Activated T-cell treated with anti-CD3 and anti-CD28 coated beads, Interleukin-2, amount 50 U/mL, for 4 hours (primary cell): ENCODE data around the gene NSF. TPM values are rescaled to one million over a fixed set of nuclear protein-coding genes. Genes with fewer than 3 reads are reported as not detected.
"Not testable (repeated sequence)": the region's sequence is repeated elsewhere in the genome, so short reads cannot be mapped to it uniquely, and the experiment has no call there.

Experiments
- ATAC-seq, 2 donors: fragments of 200-7000 bp; cut with Tn5 transposase; one replicate each; pipeline ENCODE4 v1.10.0; 2021
- DNase-seq: peaks from one replicate; pipeline ENCODE4 v3.0.0-alpha.2; 2020
- H3K27me3 Mint-ChIP-seq: one replicate; pipeline ENCODE4 v1.8.0; 2021; ENCODE audit warnings: low read depth, mixed read lengths
- H3K36me3 Mint-ChIP-seq: one replicate; pipeline ENCODE4 v1.8.0; 2022; ENCODE audit warnings: mixed read lengths; ENCODE audit not compliant: insufficient read depth
- H3K4me1 Mint-ChIP-seq: one replicate; pipeline ENCODE4 v1.8.0; 2021; ENCODE audit warnings: low read depth, mixed read lengths
- H3K4me3 Mint-ChIP-seq: one replicate; pipeline ENCODE4 v1.8.0; 2021; ENCODE audit warnings: mild to moderate bottlenecking, moderate library complexity, mixed read lengths
- H3K9me3 Mint-ChIP-seq: one replicate; pipeline ENCODE4 v1.8.0; 2021; ENCODE audit warnings: mixed read lengths
- total RNA-seq, 3 donors: library from RNA; stranded (reverse); gene quantifications; one replicate each; pipeline ENCODE4 v1.2.1, GENCODE V29; 2021

The NSF gene
- total RNA-seq, 3 donors from 2014 or later = 24.0 to 28.1 (median 25.2) TPM

DNA sequence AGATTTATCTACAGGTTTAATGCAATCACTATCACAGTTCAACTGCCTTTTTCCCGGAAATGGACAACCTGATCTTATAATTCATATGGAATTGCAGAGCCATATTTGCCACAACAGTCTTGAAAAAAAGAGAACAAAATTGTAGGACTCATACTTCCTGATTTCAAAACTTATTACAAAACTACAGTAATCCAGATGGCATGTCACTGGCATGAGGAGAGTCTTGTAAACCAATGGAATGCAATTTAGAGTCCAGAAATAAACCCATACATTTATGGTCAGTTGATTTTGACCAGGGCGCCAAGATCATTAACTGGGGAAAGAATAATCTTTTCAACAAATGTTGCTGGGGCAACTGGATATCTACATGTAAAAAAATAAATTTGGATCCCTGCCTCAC lies 20.8 kb downstream of the NSF start:
- H3K4me1 Mint-ChIP-seq, H3K36me3 Mint-ChIP-seq, H3K4me3 Mint-ChIP-seq, ATAC-seq, H3K27me3 Mint-ChIP-seq, DNase-seq, H3K9me3 Mint-ChIP-seq: not testable (repeated sequence)

DNA sequence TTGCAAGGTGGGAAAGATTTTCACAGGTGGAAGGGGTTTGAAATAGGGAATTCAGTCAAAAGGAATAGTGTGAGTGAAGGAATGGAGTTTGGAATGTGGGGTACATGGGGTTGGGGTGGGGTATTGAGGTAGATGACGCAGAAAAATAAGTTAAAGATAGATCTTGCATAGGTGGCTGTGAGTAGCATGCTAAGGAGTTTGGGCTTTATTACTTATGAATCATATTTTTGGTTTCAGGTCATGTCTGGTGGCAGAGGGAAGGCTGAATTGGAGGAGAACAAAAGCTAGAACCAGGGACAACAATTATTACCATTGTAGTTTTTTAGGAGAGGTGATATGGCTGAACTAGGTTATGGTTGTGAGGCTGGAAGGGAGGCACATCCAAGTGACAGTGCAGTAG lies 23.4 kb downstream of the NSF start:
- H3K4me3 Mint-ChIP-seq, DNase-seq, H3K36me3 Mint-ChIP-seq, H3K9me3 Mint-ChIP-seq, H3K4me1 Mint-ChIP-seq, H3K27me3 Mint-ChIP-seq: not testable (repeated sequence)
- peak in 1 of 2 donors; percentile 63 for ATAC-seq

DNA sequence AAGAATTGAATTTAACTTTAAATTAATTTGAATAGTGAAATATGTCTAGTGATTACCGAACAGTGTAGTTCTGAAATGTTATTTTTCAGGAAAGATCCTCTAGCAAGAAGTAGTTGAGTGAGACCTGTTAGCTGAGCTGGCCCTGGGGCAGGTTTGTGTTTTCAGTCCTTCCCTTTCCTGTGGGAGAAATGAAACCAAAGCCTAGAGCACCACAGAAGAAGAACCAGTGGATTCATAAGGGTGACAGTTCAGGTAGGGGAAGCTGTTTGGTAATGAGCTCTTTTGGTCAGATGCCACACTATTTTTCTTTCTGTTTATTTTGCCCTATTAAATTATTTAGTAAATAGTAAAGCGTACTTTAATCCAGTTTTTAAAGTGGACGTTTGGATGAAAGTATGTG lies 26.7 kb downstream of the NSF start:
- not testable (repeated sequence) for H3K36me3 Mint-ChIP-seq, ATAC-seq, H3K9me3 Mint-ChIP-seq, H3K4me1 Mint-ChIP-seq, DNase-seq, H3K4me3 Mint-ChIP-seq, H3K27me3 Mint-ChIP-seq

DNA sequence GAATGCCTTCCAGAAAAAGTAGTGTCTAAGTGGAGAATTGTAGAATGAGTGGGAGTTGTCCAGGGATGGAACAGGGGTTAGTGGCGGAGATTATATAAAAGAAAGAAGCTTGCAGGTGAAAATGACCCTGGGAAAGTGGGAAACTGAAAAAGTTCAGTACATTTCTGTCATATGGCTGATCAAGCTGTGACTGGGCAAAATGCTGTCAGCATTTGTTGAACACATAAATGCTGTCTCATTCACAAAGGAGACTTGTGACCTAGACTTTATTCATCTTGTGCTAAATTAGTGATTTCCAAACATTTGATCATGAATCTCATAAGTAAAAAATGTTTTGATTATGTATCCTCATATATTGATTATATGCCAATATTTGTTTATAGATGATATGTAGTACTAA lies 28.5 kb downstream of the NSF start:
- H3K4me1 Mint-ChIP-seq, H3K27me3 Mint-ChIP-seq, H3K36me3 Mint-ChIP-seq, H3K4me3 Mint-ChIP-seq, DNase-seq, ATAC-seq, H3K9me3 Mint-ChIP-seq: not testable (repeated sequence)

DNA sequence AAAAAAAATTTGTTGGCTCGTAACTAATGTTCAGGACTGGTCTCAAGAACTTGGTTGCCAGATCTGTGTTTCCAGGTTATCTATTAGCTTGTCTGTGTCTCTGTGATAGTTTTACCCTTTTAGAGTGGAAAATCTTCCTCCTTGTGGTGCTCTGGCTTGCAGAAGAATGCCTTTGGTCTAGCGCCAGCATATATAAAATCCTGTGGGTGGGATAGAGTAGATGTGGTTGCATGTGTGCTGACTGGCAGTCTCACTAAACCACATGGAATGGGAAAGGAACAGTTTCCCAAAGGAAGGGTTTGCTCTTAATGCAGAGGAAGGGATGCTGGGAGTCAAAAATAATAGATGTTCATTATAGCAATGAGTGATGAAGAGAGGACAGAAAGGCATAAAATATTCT lies 33.3 kb downstream of the NSF start:
- not testable (repeated sequence) for H3K9me3 Mint-ChIP-seq, H3K4me3 Mint-ChIP-seq, ATAC-seq, H3K4me1 Mint-ChIP-seq, H3K27me3 Mint-ChIP-seq, H3K36me3 Mint-ChIP-seq, DNase-seq

DNA sequence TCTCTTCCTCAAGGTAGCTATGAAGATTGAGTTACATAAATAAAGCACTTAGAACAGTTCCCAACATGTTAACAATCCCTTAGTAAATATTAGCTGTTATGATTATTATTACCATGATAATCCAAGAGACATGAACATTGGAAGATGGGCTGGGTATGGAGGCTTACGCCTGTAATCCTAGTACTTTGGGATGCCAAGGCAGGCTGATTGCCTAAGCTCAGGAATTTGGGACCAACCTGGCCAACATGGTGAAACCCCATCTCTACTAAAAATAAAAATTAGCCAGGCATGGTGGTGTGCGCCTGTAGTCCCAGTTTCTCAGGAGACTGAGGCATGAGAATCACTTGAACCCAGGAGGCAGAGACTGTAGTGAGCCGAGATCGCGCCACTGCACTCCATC lies 34.3 kb downstream of the NSF start:
- DNase-seq, H3K36me3 Mint-ChIP-seq, ATAC-seq, H3K27me3 Mint-ChIP-seq, H3K9me3 Mint-ChIP-seq, H3K4me3 Mint-ChIP-seq, H3K4me1 Mint-ChIP-seq: not testable (repeated sequence)

DNA sequence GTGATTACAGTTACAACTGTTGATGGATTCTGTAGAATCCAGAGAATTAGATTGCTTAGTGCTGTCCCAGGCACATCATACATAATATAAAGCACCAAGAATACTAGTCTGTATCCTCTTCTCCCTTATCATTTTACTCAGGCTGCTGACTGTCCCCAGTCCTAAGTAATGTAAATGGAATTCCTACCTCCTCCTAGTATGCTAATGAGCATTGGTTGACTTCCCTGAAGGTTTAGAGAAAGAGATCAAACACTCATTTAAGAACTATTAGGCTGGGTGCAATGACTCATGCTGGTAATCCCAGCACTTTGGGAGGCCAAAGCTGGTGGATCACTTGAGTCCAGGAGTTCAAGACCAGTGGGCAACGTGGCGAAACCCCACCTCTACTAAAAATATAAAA lies 37.0 kb downstream of the NSF start:
- H3K4me3 Mint-ChIP-seq, H3K36me3 Mint-ChIP-seq, H3K4me1 Mint-ChIP-seq, H3K9me3 Mint-ChIP-seq, DNase-seq, ATAC-seq, H3K27me3 Mint-ChIP-seq: not testable (repeated sequence)

DNA sequence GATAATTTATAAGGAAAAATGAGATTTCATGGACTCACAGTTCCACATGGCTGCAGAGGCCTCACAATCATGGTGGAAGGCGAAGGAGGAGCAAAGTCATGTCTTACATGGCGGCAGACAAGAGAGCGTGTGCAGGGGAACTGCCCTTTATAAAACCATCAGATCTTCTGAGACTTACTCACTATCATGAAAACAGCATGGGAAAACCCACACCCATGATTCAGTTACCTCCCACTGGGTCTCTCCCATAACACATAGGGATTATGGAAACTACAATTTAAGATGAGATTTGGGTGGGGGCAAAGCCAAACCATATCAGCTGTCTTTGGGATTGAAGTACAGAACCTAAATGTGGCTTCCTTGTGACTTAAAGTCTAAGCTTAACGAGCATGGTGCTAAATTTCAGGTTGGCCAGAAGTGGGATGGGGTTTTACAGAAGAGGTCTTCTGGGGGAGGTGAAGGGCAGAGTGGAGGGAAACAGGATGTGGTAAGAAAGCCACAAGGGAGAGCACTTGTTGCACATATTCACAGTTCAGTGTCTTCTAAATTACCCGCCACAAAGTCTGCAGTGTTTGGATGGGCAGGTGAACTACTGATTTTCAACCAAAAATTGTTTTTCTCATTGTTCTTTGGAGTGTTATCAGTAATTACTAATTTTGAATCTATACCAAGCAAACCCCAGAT lies 38.4 kb downstream of the NSF start:
- H3K4me3 Mint-ChIP-seq, DNase-seq, H3K36me3 Mint-ChIP-seq, H3K9me3 Mint-ChIP-seq, H3K27me3 Mint-ChIP-seq, H3K4me1 Mint-ChIP-seq: not testable (repeated sequence)
- ATAC-seq = peak; percentile 96

DNA sequence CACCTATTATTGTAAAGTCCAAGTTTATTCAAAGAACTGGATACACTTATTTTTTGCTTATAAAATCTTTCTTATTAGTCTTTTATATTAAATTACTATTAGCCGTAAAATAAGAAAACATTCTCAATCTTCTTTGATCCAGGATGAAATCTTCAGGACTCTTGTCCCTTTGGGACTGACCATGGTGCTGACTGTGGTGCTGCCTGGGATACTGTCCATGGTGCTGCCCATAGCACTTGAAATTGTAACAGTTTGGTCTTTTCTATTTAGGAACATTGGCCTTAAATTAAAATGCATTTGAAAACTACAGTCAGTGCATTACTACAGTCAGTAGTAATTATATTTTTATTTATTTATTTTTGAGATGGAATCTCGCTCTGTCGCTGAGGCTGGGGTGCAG lies 41.7 kb downstream of the NSF start:
- not testable (repeated sequence) for H3K9me3 Mint-ChIP-seq, H3K27me3 Mint-ChIP-seq, ATAC-seq, H3K4me3 Mint-ChIP-seq, DNase-seq, H3K36me3 Mint-ChIP-seq, H3K4me1 Mint-ChIP-seq

DNA sequence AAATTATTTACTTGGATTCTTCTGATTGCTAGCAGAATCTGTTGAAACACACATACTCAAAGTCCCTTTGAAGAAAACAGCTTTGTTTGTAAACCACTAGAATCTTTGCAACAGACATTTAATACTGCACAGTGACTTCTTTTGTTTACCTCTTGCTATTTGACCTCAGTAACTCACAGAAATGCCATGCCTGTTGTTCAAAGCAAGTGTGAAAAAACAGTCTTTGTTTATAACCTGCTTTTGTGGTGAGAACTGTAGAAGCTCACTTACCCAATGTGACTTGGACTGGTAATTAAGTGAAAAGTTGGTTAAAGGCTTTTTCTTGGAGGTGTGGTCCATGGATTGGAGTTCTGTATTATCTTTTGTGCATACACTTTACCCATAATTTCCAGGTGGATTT lies 44.4 kb downstream of the NSF start:
- H3K9me3 Mint-ChIP-seq, H3K27me3 Mint-ChIP-seq, H3K4me3 Mint-ChIP-seq, H3K4me1 Mint-ChIP-seq, ATAC-seq, DNase-seq, H3K36me3 Mint-ChIP-seq: not testable (repeated sequence)

DNA sequence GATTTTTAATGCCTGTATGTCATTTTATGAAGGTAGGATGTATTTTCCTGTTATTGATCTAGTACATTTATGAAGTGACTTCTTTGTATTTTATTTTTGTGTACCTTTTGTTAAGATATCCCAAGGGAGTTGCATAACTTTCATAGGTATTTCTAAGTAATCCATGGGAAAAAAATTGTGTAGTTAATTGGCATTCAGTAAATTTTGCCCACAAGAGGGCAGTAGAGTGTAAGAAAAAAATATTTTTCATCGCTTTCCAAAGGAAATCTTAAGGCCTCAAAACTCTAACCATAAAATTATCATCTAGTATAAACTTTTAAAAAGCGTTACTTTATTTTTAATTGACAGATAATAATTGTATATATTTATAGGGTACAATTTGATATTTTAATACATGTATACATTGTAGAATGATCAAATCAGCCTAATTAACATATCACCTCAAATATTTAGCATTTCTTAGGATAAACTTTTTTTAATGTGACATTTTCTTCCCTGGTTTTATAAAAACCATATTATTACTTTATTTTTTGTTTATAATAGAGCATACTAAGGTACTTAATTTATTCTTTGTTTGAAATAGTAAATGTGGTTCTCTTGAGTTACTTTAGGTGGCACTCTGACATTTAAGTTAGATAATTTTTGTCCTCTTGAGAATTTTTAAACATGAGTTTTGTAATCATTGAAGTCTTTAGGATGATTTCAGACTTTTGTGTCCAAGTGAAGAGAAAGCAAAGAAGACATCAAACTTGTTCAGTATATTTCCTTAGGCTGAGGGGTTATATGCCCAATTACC lies 51.6 kb downstream of the NSF start:
- H3K36me3 Mint-ChIP-seq, H3K27me3 Mint-ChIP-seq, ATAC-seq, H3K4me3 Mint-ChIP-seq, H3K4me1 Mint-ChIP-seq, H3K9me3 Mint-ChIP-seq, DNase-seq: not testable (repeated sequence)

DNA sequence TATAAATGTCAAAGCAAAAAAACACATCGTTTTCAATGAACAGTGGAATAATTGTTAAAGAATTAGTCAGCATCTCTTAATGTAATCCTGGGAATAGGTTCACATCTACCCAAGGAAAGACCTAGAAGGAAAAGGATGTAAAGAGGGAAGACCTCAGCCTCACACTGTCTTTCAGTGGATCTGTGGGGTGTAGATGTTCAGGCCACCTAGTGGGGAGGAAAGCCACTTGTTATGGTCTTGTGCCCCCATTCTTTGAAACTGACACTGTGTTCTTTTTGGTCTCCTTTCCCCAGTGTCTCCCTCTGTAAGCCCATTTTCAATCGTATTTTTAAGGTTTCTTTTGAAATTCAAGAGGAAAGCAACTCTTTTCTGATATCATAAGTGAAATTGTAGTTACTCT lies 56.8 kb downstream of the NSF start:
- H3K9me3 Mint-ChIP-seq, H3K4me1 Mint-ChIP-seq, H3K36me3 Mint-ChIP-seq, DNase-seq, ATAC-seq, H3K27me3 Mint-ChIP-seq, H3K4me3 Mint-ChIP-seq: not testable (repeated sequence)

DNA sequence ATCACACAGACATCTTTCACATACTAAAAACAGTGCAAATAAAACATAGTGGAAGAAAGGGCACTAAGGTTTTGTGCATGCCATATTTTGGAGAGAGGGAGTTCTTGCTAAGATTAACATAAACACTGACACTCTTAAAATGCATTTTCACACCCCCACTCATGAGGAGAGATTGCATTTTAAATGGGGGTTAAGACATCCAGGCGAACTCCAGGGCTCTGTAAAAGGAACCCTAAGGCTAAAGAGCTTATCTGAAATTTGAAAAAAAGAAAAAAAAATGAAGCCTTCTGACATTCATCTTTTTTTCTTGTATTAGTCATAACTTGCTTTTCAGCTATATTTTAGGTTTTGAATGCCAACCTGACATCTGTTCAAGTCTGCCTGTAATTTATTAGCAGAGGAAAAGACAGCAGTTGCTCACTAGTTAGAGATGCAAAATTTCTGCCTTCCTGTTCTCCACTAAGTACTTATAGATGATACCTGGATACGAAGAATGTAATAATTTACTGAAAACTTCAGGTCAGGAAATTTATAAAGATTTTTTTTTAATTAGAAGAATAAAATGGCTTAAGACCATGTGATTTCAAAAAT lies 57.3 kb downstream of the NSF start:
- not testable (repeated sequence) for H3K4me1 Mint-ChIP-seq, H3K4me3 Mint-ChIP-seq, DNase-seq, ATAC-seq, H3K36me3 Mint-ChIP-seq, H3K27me3 Mint-ChIP-seq, H3K9me3 Mint-ChIP-seq

DNA sequence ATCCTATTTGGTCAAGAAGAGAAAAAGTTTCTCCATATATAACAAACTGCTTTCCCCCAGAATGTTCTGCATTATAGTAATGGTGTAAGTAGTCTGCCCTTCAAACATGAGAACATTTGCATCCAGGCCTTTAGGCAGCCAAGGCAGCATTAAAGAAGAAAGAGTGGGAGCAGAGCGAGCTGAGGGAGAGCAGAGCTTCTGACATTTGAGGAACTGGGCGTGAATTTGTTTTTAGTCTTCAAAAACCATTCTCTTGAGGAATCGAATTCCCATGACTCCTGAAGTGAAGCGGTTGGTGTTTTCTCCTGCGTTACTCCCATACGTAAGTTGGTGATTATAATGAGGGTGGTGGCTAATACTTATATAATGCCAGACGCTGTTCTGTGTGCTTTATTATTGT lies 58.8 kb downstream of the NSF start:
- not testable (repeated sequence) for DNase-seq, H3K4me1 Mint-ChIP-seq, H3K4me3 Mint-ChIP-seq, ATAC-seq, H3K36me3 Mint-ChIP-seq, H3K27me3 Mint-ChIP-seq, H3K9me3 Mint-ChIP-seq

DNA sequence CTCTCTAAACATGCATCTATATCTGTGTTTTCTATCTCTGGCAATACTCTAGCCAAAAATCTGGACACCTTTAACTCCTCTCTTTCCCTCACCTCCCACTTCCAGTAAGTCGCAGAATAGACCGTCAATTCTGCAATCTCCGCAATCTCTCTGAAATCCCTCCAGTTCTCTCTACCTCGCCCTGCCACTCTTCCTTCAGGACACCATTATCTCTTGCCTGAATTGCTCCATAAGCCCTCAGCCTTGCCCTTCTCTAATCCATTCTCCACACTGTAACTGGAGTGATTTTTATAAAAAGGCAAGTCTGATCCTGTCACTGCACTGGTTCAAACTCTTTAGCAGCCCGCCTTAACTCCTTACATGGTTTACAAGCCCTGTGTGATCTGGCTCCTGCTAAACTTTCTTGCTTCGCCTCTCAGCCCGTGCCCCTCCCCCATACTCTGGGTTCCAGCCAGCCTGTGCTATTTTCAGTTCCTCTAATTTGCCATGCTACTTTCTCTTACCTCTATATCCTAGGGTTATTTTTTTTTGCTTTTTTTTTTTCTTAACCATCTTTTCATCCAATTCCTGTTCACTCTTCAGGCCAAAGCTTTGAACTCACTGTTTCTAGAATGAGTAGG lies 61.7 kb downstream of the NSF start:
- not testable (repeated sequence) for ATAC-seq

More for the DNA sequence above, 61.7 kb downstream of the NSF start:
- H3K9me3 Mint-ChIP-seq, DNase-seq, H3K36me3 Mint-ChIP-seq, H3K4me3 Mint-ChIP-seq, H3K27me3 Mint-ChIP-seq, H3K4me1 Mint-ChIP-seq: not testable (repeated sequence)
